Dendritic cell treated with granulocyte-macrophage colony-stimulating factor and Interleukin-4, amounts not matched to agents 40 ng/mL and 50 ng/mL, for 4 days (primary cell): ENCODE data around the gene IMMP2L.
"Not testable (repeated sequence)": the region's sequence is repeated elsewhere in the genome, so short reads cannot be mapped to it uniquely, and the experiment has no call there.

Experiments
- H3K27ac Mint-ChIP-seq: one replicate; pipeline ENCODE4 v1.8.0; 2022; ENCODE audit warnings: mild to moderate bottlenecking, mixed read lengths
- H3K27me3 Mint-ChIP-seq: one replicate; pipeline ENCODE4 v1.8.0; 2022; ENCODE audit warnings: mild to moderate bottlenecking, mixed read lengths
- H3K36me3 Mint-ChIP-seq: one replicate; pipeline ENCODE4 v1.8.0; 2022; ENCODE audit warnings: low read depth, mixed read lengths
- H3K4me1 Mint-ChIP-seq: one replicate; pipeline ENCODE4 v1.8.0; 2022; ENCODE audit warnings: low read depth, mixed read lengths
- H3K4me3 Mint-ChIP-seq: one replicate; pipeline ENCODE4 v1.8.0; 2022; ENCODE audit warnings: mild to moderate bottlenecking, moderate library complexity, mixed read lengths
- H3K9me3 Mint-ChIP-seq: one replicate; pipeline ENCODE4 v1.8.0; 2022; ENCODE audit warnings: mixed read lengths
- intact Hi-C: fragments of 100-400 bp; cut with micrococcal nuclease; formaldehyde crosslinking; loops from one replicate; pipeline ENCODE4 v1.15.0; 2022

The IMMP2L gene

DNA sequence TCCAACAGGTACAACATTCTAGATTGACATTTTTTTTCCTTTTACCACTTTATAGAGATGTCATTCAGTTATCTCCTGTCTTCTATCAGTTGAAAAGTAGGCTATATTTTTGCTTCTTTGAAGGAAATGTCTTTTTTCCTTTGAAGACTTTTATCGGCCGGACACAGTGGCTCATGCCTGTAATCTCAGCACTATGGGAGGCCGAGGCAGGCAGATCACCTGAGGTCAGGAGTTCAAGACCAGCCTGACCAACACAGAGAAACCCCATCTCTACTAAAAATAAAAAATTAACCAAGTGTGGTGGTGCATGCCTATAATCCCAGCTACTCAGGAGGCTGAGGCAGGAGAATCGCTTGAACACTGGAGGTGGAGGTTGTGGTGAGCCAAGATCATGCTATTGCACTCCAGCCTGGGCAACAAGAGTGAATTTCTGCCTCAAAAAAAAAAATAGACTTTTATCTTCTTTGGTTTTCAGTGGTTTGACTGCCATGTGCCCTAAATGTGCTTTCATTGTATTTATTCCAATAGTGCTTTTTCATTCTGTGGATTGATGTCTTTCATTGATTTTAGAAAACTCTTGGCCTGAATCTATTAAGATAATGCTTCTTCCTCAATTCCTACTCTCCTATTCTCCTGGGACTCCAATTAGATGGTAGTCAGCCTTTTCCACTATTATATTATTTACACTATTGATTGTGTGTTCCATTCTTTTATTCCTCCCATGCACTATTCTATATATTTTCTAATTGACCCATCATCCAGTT lies 84.6 kb downstream of the IMMP2L start:
- H3K27ac Mint-ChIP-seq = no peak overlapping the region
- no peaks in the 10 kb centered on the region for H3K36me3 Mint-ChIP-seq
- no peaks in the 10 kb centered on the region for H3K4me1 Mint-ChIP-seq
- no peaks in the 10 kb centered on the region for H3K27me3 Mint-ChIP-seq
- intact Hi-C loops = no loop called here
- no peaks in the 10 kb centered on the region for H3K9me3 Mint-ChIP-seq
- no peak overlapping the region for H3K4me3 Mint-ChIP-seq

- Mint-ChIP-seq H3K27me3 (no peaks in the 10 kb centered on the region), H3K4me3 (no peak overlapping the region), H3K4me1 (no peaks in the 10 kb centered on the region), H3K9me3 (no peaks in the 10 kb centered on the region), H3K36me3 (no peaks in the 10 kb centered on the region), H3K27ac (no peak overlapping the region)
- intact Hi-C loops = no loop called here
Measured at GRCh38 chr7:111476586-111477293, 85.6 kb downstream of the IMMP2L start.

GRCh38 chr7:111475959-111476358 lies 86.3 kb downstream of the IMMP2L start:
- Mint-ChIP-seq H3K9me3 (no peaks in the 10 kb centered on the region), H3K4me3 (no peak overlapping the region), H3K27ac (no peak overlapping the region), H3K36me3 (no peaks in the 10 kb centered on the region), H3K27me3 (no peaks in the 10 kb centered on the region), H3K4me1 (no peaks in the 10 kb centered on the region)
- intact Hi-C loops = no loop called here

GRCh38 chr7:111475419-111475748 lies 86.9 kb downstream of the IMMP2L start:
- Mint-ChIP-seq H3K27ac (no peak overlapping the region), H3K4me3 (no peak overlapping the region)

DNA sequence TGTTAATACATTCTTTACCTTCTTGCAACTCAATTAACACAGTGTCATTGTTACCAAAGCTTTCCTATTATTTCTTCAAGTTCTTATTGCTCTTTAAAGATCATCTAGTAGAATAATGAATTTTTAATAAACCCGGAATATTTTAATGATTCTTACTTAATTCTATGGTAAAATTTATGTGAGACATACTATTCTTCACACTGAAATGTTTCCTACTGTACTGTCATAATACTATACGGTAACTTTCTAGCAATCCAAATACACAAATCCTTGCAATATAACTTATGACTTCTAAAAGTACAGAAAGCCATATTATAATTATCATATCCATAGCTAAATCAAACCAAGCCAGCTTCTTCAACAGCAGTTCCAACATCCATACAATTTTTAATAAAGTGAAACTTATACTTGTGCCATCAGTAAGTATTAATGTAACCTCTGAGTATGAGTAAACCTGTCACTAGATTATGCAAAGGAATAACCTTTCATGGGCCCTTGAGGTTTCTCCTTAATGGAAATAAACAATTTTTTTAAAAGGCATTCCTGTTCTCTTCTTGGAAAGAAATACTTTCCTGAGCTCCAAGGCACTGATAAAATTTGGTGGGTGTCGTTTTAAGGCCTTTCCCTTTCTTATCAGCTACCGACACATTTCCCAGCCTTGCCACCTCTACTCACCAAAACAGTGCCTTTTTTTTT lies 87.4 kb downstream of the IMMP2L start:
- H3K27me3 Mint-ChIP-seq = no peaks in the 10 kb centered on the region
- no peaks in the 10 kb centered on the region for H3K9me3 Mint-ChIP-seq
- H3K4me1 Mint-ChIP-seq = no peaks in the 10 kb centered on the region
- no peak overlapping the region for H3K27ac Mint-ChIP-seq
- no peak overlapping the region for H3K4me3 Mint-ChIP-seq
- intact Hi-C loops = no loop called here
- no peaks in the 10 kb centered on the region for H3K36me3 Mint-ChIP-seq

More at GRCh38 chr7:111475419-111475748, 86.9 kb downstream of the IMMP2L start:
- H3K4me1 Mint-ChIP-seq = no peaks in the 10 kb centered on the region
- H3K27me3 Mint-ChIP-seq = no peaks in the 10 kb centered on the region
- intact Hi-C loops = no loop called here
- no peaks in the 10 kb centered on the region for H3K9me3 Mint-ChIP-seq
- H3K36me3 Mint-ChIP-seq = no peaks in the 10 kb centered on the region

DNA sequence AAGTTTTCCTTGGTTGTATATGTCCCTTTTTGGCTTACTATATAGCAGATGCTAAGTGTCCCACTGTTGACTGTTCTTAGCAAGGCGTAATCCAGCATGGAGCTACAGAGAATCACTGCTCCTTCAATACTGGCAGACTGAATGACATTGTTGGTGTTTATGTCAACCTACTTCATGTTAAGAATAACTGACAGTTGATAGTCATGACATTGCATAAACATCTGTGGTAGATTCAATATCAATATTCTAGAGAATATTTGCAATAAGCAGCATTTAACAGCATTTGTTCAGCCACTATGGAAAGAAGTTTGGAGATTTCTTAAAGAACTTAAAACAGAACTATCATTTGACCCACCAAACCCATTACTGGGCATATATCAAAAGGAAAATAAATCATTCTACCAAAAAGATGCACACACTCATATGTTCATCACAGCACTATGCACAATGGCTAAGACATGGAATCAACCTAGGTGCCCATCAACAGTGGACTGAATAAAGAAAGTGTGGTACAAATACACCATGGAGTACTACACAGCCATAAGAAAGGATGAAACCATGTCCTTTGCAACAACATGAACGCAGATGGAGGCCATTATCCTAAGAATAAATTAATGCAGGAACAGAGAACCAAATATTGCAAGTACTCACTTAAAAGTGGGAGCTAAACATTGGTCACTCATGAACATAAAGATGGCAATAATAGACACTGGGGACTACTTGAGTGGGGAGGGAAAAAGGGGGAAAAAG lies 88.7 kb downstream of the IMMP2L start:
- no peaks in the 10 kb centered on the region for H3K4me1 Mint-ChIP-seq
- intact Hi-C loops = no loop called here
- H3K27ac Mint-ChIP-seq = no peak overlapping the region

DNA sequence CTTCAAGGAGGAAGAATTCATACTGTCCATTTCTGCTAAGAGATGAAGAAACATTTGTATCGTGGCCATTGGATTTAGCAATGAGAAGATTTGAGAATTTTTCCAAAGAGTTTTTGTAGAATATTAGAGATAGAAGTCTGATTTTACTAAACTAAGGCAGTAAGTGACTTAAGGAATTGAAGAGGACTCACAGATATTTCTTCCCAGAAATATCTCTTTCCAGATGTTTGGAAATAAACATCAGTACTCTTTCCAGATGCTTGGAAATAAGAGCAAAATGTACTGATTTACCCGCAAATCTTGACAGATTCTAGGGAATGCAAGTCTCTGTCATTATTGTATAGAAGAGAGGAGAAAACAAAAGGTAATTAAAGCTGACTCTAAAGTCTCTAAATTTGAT lies 91.3 kb downstream of the IMMP2L start:
- Mint-ChIP-seq H3K4me1 (no peaks in the 10 kb centered on the region), H3K27ac (no peak overlapping the region), H3K9me3 (peaks cover 12% of the 10 kb centered on the region), H3K4me3 (no peak overlapping the region), H3K36me3 (no peaks in the 10 kb centered on the region), H3K27me3 (no peaks in the 10 kb centered on the region)
- intact Hi-C loops = no loop called here

More for the DNA sequence above, 88.7 kb downstream of the IMMP2L start:
- no peaks in the 10 kb centered on the region for H3K27me3 Mint-ChIP-seq
- H3K9me3 Mint-ChIP-seq = peaks cover 6% of the 10 kb centered on the region
- no peaks in the 10 kb centered on the region for H3K36me3 Mint-ChIP-seq
- H3K4me3 Mint-ChIP-seq = no peak overlapping the region

- H3K27me3 Mint-ChIP-seq, H3K36me3 Mint-ChIP-seq, H3K4me1 Mint-ChIP-seq, H3K4me3 Mint-ChIP-seq, intact Hi-C loops, H3K27ac Mint-ChIP-seq: not testable (repeated sequence)
- H3K9me3 Mint-ChIP-seq = peaks cover 12% of the 10 kb centered on the region
Measured at GRCh38 chr7:111469894-111470293, 92.4 kb downstream of the IMMP2L start.

- H3K9me3 Mint-ChIP-seq = peaks cover 12% of the 10 kb centered on the region
- H3K27ac Mint-ChIP-seq, H3K36me3 Mint-ChIP-seq, H3K27me3 Mint-ChIP-seq, H3K4me1 Mint-ChIP-seq, intact Hi-C loops, H3K4me3 Mint-ChIP-seq: not testable (repeated sequence)
Measured at GRCh38 chr7:111465774-111466173, 96.5 kb downstream of the IMMP2L start.

DNA sequence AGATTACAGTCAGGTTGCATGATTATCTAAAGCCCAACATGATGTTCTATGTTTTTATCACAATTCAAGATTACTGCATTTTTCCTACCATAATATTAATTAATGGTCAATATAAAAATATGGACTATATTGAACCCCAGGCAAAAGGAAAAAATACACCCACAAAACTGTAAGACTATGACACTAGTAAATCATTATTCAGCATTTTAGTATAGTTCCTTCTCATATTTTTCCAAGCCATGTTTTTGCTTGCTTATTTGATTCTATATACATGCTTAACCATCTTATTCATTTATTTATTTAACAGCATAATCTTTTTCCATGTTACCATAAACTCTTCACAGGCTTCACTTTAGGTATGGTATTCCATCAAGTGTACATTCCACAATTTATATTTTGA lies 101.6 kb downstream of the IMMP2L start:
- Mint-ChIP-seq H3K9me3 (no peaks in the 10 kb centered on the region), H3K36me3 (no peaks in the 10 kb centered on the region), H3K27me3 (no peaks in the 10 kb centered on the region), H3K4me1 (no peaks in the 10 kb centered on the region), H3K27ac (no peak overlapping the region), H3K4me3 (no peak overlapping the region)
- intact Hi-C loops = no loop called here

DNA sequence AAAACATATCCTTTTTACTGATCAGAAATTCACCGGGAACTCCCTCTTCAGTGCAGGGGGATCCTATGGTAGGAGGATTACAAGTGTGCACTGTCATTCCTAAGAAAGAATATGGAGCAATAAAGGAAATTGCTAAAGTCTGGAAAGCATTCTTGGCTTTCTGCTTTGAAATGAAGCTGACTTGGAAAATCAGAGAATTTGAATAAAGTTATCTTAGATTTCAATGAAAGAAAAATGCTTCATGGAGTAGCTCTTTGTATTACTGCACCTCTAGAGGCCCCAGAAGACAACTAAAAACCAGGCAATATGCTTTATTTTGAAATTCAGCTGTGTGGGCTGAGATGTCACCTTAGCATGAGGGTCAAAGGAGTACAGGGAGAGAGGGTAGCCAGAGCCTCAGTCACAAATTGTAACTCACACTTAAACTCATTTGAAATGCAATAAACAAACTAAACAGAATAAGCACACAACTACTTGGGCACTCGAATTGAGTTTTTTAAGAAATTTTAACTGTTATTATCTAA lies 102.5 kb downstream of the IMMP2L start:
- Mint-ChIP-seq H3K4me3 (no peak overlapping the region), H3K27ac (no peak overlapping the region), H3K9me3 (no peaks in the 10 kb centered on the region), H3K27me3 (no peaks in the 10 kb centered on the region), H3K36me3 (no peaks in the 10 kb centered on the region), H3K4me1 (no peaks in the 10 kb centered on the region)
- intact Hi-C loops = no loop called here

GRCh38 chr7:111459065-111459756 lies 103.1 kb downstream of the IMMP2L start:
- Mint-ChIP-seq H3K4me1 (no peaks in the 10 kb centered on the region), H3K36me3 (no peaks in the 10 kb centered on the region)

DNA sequence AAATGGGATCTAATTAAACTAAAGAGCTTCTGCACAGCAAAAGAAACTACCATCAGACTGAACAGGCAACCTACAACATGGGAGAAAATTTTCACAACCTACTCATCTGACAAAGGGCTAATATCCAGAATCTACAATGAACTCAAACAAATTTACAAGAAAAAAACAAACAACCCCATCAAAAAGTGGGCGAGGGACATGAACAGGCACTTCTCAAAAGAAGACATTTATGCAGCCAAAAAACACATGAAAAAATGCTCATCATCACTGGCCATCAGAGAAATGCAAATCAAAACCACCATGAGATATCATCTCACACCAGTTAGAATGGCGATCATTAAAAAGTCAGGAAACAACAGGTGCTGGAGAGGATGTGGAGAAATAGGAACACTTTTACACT lies 111.6 kb downstream of the IMMP2L start:
- H3K27ac Mint-ChIP-seq, H3K4me1 Mint-ChIP-seq, H3K4me3 Mint-ChIP-seq, H3K27me3 Mint-ChIP-seq, intact Hi-C loops, H3K36me3 Mint-ChIP-seq: not testable (repeated sequence)
- peaks cover 12% of the 10 kb centered on the region for H3K9me3 Mint-ChIP-seq

More at GRCh38 chr7:111459065-111459756, 103.1 kb downstream of the IMMP2L start:
- intact Hi-C loops = no loop called here
- no peaks in the 10 kb centered on the region for H3K9me3 Mint-ChIP-seq
- no peak overlapping the region for H3K27ac Mint-ChIP-seq
- H3K27me3 Mint-ChIP-seq = no peaks in the 10 kb centered on the region
- no peak overlapping the region for H3K4me3 Mint-ChIP-seq
